Measurements from ENCODE around the gene PARP8. TPM values are rescaled to one million over a fixed set of nuclear protein-coding genes. Genes with fewer than 3 reads are reported as not detected.

The PARP8 gene
- total RNA-seq, 1 experiment from 2014 or later, result 1.9 TPM

Other genes starting within 250 kb of the PARP8 start
- gene EMB, start 225.3 kb upstream of the PARP8 start, total RNA-seq (2014; rRNA removed; shearing (Covaris generic)), result 1.2 and 1.3 TPM in 2 replicates

All from M059J (cell line).